SK-N-MC (cell line): ENCODE data around the gene PRDM15.

Experiments used
- EZH2 ChIP-seq: fragments of 200-600 bp; sonication (generic); IDR thresholded peaks from one replicate; pipeline ENCODE4 v1.6.1; 2017; ENCODE audit warnings: antibody characterized with exemption
- POLR2AphosphoS5 ChIP-seq: IDR thresholded peaks from 2 replicates; pipeline ENCODE4 v1.6.1; 2012; ENCODE audit warnings: mild to moderate bottlenecking, low read depth, low read length, borderline replicate concordance

- TF ChIP-seq EZH2 (no peak), POLR2AphosphoS5 (no peak)
These were observed 22.6 kb upstream of the PRDM15 start for GRCh38 chr21:41901782-41902181.
